GM19240 (cell line): Measurements from ENCODE around the gene AJM1.

Experiments
- DNase-seq: peaks from one replicate; pipeline ENCODE4 v3.0.0; 2011; ENCODE audit warnings: low spot score; ENCODE audit not compliant: insufficient read length

AJM1 gene

DNA sequence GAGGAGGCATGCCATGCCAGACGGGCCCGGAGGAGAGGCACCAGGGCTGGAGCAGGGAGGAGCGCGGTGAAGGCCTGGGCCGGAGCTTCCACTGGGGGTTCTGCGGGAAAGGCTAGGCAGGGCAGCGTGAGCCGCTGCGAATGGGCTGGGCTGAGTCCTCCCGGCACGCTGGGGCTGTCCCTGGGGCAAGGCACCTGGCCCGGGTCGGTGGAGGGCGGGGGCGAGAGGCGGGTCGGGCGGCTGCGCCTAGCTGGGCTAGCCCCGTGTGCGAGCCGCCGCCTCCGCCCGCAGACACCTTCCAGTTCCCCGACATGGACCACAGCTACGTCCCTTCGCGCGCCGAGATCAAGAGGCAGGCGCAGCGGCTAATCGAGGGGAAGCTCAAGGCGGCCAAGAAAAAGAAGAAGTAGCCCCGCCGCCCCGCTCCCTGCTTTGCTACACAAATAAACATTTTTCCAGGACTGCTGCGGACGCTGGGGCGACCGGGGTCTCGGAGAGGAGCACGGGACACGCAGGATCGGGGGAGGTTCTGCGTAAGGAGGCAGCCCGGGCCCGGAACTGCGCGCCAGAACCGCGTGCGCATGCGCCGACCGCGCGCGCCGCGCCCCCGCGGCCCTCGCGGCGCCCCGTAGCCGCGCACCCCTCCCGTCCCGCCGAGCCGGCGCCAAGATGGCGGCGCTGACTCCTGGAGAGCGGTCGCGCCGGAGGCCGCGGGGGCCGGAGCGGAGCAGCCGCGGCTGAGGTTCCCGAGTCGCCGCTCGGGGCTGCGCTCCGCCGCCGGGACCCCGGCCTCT, 34.8 kb upstream of the AJM1 start, which contains the start of gene RABL6:
TSS of gene RABL6 (plus strand) at position 668 of the 794 bp plus-strand sequence. CDS start 249 bp downstream, outside the sequence.
- peak; percentile 97 for DNase-seq

DNA sequence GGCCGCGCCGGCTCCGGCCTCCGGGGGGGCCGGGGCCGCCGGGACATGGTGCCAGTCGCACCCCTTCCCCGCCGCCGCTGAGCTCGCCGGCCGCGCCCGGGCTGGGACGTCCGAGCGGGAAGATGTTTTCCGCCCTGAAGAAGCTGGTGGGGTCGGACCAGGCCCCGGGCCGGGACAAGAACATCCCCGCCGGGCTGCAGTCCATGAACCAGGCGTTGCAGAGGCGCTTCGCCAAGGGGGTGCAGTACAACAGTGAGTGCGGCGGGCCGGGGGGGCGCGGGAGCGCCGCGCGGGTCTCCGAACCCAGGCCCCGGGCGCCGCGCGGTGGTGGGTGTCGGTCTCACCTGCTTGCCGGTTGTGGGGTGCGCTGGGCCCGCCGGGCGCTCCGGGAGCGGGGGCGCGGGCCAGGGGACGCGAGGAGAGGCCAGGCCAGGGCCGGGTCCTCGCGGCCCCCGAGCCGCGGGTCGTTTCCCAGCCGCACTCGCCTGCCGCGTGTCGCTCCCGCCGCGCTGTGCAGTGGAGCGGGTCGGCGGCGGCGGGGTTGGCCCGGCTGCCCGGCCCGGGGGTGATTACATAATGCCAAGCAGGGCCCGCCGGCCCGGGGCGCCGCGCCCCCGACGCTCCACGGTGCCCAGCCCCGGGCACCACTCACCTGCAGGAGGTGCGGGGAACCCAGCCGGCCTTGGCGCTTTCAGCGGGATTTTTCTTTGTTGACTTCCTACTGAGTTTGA, 34.0 kb upstream of the AJM1 start:
- no peak for DNase-seq

DNA sequence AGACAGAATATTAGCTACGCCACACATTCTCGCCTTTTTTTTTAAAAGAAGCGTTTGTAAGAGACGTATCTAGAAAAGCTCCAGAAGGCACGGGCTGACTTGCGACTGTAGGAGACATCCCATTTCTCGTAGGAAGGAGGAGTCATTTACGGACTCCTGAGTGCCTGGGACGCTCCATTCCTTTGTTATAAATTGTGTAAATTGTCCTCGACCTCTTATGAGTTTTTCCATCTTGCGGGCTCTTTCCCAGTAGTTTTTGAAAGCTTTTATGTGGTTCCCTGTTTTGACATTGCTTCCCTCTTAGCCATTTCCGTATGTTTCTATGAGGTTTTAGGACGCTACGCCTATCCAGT, 33.5 kb upstream of the AJM1 start:
- no peak for DNase-seq

DNA sequence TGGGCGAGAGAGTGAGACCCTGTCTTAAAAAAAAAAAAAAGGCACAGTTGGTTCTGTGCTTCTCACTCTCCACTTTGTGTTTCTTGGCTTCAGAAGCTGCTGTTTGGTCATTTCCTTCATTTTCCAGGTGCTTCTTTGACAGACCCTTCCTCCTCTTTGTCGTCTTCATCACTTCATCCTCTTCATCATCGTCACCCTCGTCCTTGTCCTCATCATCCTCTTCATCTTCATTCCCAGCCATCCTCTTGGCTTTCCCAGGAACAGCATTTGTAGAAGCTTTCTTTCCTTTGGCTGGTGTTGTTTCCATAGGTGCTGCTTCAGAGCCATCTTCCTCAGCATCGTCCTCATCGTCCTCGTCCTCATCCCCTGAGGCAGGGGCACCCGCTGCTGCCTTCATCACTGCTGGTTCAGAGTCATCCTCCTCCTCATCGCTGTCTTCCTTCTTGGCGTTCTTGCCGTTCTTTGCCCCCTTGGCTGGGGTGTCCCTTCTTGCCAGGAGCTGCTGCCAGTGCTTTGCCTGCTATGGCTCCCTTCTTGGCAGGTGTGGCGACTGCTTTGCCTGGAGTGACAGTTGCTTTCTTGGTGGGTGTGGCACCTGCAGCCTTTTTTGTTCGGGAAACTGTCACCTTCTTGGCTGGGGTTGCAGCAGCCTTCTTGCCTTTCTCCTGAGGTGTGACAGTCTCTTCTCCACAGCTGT, 27.4 kb upstream of the AJM1 start:
- no peak for DNase-seq

DNA sequence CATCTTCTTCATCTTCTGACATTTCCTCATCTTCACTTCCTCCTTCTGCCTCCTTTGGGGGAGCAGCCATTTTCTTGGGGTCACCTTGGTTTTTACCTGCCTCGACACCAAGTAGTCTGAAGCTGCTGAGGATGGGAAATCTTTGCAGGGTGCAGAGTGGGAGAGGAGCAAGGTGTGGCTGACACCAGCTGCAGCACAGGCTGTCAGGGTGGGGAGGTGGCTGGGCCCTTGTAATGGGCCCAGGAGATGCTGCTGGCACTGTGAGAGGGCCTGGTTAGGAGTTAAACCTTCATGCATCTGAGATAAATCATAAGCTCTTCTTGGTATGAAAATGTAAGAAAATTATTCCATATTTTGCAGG, 26.9 kb upstream of the AJM1 start:
- no peak for DNase-seq

DNA sequence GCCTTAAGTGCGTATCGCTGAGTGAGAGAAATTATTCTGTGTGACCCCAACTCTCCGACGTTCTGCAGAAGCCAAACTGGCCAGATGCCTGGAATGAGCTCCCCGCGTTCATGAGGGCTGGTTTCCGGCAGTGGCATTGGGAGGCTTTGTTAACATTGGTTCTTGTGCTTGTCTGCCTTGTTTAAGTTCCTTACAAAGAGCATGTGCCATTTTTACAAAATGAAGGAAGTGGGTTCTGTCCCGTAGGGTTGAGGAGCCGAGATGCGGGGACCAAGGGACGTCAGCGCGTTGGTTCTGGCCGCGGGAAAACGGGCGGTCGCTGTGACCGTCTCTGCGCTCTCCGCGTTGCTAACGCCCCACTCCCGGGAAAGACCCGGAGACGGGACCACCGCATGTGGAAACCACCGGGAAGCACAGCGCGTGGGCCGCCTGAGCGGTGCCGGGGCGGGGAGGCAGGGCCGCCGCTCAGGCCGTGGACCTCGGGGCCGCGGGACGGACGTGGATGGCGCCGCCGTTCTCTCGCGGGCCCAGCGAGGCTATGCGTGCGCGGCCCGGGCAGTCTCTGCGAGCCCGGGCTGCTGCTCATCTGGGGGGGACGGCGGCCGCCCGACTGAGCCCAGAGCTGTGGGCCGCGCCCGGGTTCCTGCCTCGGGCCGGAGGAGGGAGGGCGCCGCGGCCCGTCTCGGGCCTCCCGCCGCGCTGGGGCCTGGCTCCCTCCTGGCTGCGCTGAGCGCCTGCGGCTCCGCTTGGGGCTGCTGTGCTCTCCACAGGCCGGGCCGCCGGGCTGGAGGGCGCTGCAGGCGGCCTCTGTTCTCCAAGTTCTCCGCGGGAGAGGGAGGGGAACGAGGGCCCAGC, 21.1 kb upstream of the AJM1 start:
- no peak for DNase-seq

DNA sequence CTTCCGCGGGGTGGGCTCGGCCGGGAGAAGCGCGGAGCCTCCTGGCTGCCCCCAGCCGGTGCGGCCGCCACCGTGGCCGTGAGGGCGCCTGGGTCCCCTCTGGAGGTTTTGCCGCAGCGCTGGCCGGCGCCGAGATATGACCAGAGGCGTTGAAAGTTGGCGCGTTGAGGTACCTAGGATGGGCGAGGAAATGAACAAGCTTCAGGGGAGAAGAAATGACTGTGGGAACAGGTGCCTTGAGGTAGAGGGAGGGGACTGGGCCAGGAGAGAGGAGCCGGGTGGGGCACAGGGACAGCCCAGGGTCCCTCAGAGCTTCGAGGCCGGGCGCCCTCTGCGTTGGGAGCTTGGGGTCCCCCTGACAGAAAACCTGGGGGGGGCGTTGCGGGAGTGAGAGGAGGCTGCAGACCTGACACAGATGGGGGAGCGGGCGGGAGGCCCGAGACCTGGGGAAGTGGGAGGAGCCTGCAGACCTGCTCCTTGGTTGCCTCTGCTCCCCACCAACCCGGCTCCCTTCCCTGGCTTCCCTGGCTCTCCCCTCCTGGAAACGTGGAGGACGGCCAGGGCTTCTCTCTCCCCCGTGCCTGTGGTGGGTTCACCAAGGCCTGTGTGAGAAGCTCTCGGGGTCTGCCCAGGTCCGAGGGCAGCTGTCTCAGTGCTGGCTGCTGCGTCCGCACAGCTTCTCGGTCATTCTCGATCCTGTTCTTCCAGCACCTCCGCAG, 20.3 kb upstream of the AJM1 start:
- DNase-seq, result no peak

DNA sequence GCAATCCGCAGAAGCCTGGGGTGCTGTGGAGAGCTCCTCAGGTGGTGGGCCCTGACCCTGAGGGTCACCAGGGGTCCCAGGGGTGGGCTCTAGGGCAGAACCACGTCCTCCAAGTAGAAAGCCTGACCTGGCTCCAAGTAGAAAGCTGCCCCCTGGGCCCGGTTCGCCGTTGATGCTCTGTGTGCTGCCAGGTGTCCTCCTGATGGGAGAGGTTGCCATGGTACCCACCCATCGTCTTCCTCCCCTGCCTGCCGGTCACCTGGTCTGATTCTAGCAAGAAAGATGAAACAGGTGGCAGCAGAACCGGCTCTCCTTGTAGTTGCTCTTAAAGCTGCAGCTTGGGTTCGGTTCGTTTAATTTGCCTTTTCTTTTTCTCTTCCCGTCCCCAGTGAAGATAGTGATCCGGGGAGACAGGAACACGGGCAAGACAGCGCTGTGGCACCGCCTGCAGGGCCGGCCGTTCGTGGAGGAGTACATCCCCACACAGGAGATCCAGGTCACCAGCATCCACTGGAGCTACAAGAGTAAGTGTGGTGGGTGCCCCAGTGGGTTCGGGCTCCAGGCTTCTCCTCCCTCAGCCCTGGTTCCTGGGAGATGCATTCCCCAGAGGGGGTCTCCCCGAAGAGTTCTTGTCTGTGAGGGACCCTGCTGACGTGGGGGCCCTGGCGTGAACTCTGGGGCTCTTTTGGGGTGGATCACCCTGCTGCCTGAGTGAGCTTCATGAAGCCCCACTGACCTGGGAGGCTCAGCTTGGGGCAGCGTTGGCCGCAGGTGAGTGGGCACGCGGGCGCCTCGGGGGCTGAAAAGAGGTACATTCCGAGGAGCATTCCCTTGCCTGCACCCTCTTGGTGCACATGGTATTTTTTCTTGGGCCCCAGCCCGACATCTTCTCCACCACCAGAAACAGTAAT, 18.9 kb upstream of the AJM1 start:
- no peak for DNase-seq

DNA sequence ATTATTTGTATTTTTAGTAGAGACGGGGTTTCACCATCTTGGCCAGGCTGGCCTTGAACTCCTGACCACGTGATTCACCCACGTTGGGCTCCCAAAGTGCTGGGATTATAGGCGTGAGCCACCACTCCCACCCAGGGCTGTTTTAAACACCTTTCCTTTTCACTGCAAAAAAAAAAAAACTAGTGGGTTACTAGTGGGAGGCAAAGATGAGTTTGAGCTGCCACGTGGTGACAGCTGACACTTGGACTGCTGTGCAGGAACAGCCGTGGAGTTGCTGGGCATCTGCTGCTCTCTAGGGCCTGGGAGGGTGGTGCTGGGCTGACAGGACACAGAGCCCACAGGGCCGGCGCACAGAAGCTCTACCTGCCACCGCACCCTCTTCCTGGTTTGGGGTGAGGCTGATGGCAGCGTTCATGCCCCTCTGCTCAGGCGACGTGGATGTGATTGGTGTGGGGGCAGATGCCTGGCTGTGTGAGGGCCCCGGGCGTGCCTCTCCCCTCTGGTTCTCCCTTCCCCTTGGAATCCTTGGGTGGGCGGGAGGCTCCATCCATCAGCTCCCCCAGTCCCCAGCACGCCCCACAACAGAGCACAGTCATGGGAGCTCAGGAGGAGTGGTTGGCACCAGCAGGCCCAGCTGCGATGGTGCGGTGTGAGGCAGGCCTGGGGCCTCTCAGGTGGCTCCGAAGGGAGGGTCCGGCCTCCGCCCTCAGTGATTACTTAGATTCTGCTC, 17.6 kb upstream of the AJM1 start:
- DNase-seq, result no peak

DNA sequence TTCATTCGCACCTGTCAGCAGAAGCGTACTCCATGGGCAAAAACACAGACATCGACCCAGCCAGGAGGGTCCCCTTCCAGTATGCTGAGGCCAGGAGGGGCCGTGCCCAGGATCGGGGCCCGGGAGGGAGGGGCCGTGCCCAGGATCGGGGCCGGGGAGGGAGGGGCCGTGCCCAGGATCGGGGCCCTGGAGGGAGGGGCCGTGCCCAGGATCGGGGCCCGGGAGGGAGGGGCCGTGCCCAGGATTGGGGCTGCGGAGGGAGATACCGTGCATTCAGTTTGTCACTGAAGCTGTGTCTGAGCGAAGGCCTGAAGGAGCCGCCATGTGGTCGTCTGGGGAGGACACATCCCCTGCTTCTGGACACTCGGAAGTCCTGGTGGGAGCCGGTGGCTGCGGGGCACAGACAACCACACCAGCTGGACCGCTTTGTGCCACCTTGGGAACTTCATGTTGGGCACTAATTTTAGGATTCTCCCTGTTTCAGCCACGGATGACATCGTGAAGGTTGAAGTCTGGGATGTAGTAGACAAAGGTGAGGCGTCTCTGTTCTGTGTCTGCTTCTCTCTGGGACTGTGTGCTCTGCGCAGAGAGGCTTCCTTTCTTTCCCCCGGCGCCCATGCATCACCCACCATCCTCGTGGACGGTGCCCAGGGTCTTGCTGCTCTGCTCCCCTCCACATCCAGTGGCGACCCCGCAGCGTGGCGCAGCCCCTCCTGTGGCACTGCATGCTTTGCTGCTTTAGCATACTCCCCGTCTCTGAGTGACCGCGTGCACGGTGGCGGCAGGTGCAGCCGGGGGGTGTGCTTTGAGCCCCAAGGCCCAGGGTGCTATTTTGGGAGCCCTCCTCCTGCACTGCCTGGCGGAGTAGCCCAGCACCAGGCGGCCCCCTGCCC, 16.7 kb upstream of the AJM1 start:
- DNase-seq, result no peak

DNA sequence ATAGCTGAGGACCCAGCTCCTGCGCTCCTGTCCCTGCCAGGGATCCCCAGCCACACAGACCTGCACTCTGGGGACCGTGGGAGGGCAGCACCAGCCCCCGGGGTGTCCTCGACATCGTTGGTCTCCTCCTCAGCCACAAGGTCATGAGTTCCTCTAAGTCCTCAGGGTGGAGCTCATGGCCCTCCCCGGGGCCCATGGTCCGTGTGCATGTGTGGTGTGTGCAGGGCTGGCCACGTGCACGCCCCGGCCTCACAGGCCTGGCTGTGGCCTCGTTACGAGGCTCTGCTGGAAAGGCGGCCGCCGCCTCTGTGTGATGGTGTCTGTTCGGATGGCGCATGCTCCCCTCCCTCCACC, 16.1 kb upstream of the AJM1 start:
- DNase-seq, result no peak

DNA sequence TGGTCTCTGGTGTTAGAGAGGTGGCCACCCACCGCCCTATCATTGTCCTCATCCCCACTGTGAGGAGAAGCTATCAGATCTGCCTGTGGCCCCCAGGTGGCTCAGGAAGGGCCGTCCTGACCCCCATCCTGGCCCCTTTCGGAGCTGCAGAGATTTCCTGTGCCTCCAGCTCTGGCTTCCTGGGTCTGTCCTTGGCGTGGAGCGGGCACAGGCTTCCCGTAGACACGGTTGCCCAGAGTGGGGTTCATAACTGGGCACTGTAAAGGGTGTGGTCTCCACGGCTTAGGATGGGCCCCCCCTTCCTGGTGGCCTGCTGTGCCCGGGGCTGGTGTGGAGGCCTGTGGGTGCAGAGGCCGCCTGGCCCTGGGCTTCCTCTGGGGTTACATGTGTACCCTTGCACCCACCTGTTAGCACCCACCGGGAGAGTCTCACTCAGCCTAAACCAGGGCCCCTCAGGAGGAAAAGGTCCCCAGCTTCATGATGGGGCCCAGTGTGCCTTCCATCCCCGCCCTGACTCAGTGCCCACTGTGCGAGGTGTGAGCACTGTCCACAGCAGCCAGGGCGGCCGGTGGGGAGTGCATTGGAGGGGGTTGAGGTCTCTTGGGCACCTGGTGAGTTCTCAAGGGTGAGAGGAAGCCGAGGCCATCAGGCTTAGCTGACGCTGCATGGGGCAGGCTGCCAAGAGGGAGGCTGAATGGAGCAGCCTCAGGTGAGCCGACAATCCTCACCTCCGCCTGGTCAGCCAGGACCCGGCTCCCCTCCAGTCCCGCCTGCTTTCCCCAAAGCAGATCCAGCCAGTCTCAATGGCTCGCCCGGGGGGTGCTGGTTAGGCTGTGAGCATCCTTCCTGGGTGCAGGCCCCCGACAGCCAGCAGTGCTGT, 15.3 kb upstream of the AJM1 start:
- DNase-seq, result no peak

DNA sequence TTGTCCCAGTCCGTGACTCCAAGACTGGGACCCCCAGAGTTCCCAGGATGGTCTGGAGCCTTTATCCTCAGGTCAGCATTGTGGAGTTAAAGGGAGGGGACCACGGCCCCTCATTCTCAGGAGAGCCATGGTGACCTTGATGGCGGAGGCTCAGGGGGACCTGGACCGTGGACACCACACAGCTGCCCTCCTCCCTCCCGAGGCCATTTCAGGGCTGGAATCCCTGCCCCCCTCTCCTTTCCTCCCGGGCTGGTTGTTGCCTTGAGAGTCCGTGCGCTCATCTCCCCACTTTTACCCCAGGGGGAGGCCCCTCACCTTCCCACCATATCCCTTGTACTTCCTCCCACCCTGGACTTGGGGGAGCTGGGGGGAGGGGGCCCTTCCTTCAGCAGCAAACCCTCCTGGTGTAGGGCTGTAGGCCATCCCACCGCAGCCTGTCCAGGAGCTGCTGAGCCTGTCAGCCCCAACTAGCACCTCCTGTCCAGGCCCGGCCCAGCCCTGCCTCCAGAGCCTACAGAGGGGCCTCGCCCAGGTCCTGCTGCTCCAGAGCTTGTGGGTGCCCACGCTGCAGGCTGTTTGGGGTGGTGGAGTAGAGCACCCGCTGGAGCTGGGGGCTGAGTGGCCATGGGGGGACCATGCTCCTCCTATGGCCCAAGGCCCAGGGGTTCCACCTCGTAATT, 14.3 kb upstream of the AJM1 start:
- no peak for DNase-seq

DNA sequence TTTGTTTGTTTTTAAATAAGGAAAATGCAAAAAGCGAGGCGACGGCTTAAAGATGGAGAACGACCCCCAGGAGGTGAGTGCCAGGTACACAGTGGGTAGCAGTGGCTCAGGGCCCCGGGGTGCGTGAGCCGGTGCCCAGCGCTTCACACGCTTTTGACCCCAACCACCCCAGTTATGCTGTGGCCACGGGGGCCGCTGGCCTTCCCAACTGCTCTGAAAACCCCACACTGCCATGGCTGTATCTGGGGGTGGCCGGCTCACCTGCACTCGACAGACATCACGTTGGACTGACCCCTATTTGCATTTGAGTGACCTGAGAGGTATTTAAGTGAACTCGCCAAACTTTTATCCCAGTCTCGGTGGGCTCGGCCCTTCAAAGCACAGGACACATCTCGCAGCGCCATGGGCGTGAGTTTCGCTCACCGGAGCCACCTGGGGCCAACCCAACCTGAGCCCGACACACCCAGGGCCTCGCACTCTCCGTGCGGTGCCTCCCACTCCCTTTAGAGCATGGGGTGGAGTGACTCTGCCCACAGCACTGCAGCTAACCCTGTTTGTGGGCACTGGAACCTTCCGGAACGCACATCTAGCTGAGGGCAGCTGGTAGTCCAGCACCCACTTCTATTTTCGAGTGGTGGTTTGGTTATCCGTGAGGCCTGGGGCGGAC, 13.7 kb upstream of the AJM1 start:
- DNase-seq, result no peak

DNA sequence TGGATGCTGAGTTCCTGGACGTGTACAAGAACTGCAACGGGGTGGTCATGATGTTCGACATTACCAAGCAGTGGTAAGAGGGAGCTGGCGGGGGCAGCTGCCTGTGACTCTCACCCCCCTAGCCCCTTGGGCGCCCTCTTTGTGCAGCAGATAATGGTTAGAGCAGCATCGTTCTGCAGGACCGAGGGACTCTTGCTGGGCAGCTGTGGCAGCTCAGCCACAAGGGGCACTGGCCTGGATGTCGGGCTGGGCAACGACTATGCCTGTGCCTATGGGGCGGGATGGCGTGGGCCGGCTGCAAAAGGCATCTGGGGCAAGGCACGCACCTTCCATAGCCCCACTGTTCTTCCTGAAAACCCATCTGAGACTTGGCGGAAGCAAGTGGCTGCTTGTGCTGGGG, 12.9 kb upstream of the AJM1 start:
- DNase-seq, result no peak
